ENCODE data around the gene PPP1R9A.

The PPP1R9A gene

GRCh38 chr7:94955807-94956206 is 48.4 kb downstream of the PPP1R9A start:
- TF ChIP-seq ZFX (IDR thresholded peaks at IDR 0.05; ENCODE audit: borderline replicate concordance) (no peak), CTCF (IDR thresholded peaks at IDR 0.05) (no peak)
- H3K27ac ChIP-seq, result no peak overlapping the region

- H3K27ac ChIP-seq, result no peak overlapping the region
- no peak for TF ChIP-seq CTCF (IDR thresholded peaks at IDR 0.05)
- no peak for TF ChIP-seq ZFX (IDR thresholded peaks at IDR 0.05; ENCODE audit: borderline replicate concordance)
These were observed 49.7 kb downstream of the PPP1R9A start for GRCh38 chr7:94957061-94957460.

- TF ChIP-seq ZFX (IDR thresholded peaks at IDR 0.05; ENCODE audit: borderline replicate concordance) (no peak), CTCF (IDR thresholded peaks at IDR 0.05) (no peak)
- no peak overlapping the region for H3K27ac ChIP-seq
These were observed 55.3 kb downstream of the PPP1R9A start for GRCh38 chr7:94962661-94963060.

- TF ChIP-seq CTCF (IDR thresholded peaks at IDR 0.05) (no peak), ZFX (IDR thresholded peaks at IDR 0.05; ENCODE audit: borderline replicate concordance) (no peak)
- no peak overlapping the region for H3K27ac ChIP-seq
These were observed 62.2 kb downstream of the PPP1R9A start for GRCh38 chr7:94969434-94970084.

GRCh38 chr7:94970085-94970576 is 62.7 kb downstream of the PPP1R9A start:
- no peak overlapping the region for H3K27ac ChIP-seq
- TF ChIP-seq CTCF (IDR thresholded peaks at IDR 0.05) (no peak), ZFX (IDR thresholded peaks at IDR 0.05; ENCODE audit: borderline replicate concordance) (no peak)

GRCh38 chr7:94971051-94971867 is 63.9 kb downstream of the PPP1R9A start:
- H3K27ac ChIP-seq, result no peak overlapping the region
- TF ChIP-seq CTCF (IDR thresholded peaks at IDR 0.05) (no peak), ZFX (IDR thresholded peaks at IDR 0.05; ENCODE audit: borderline replicate concordance) (no peak)

GRCh38 chr7:94972296-94972695 is 64.9 kb downstream of the PPP1R9A start:
- H3K27ac ChIP-seq, result no peak overlapping the region
- TF ChIP-seq ZFX (IDR thresholded peaks at IDR 0.05; ENCODE audit: borderline replicate concordance) (no peak), CTCF (IDR thresholded peaks at IDR 0.05) (no peak)
